DOHH2 (cell line): ENCODE results near the gene UNC5B.

Experiments used
- EZH2phosphoT487 ChIP-seq: fragments of 200-600 bp; sonication (generic); IDR thresholded peaks from 2 replicates; pipeline ENCODE4 v1.6.1; 2017; ENCODE audit warnings: borderline replicate concordance, mild to moderate bottlenecking, antibody characterized with exemption, low read length, moderate library complexity, mixed read lengths
- TF ChIP-seq, protein P1 (sequence below): fragments of 200-600 bp; sonication (generic); IDR thresholded peaks from one replicate; pipeline ENCODE4 v1.5.1; 2014; ENCODE audit warnings: antibody characterized with exemption, mild to moderate bottlenecking, low read depth, low read length; ENCODE audit not compliant: poor library complexity, severe bottlenecking

DNA sequence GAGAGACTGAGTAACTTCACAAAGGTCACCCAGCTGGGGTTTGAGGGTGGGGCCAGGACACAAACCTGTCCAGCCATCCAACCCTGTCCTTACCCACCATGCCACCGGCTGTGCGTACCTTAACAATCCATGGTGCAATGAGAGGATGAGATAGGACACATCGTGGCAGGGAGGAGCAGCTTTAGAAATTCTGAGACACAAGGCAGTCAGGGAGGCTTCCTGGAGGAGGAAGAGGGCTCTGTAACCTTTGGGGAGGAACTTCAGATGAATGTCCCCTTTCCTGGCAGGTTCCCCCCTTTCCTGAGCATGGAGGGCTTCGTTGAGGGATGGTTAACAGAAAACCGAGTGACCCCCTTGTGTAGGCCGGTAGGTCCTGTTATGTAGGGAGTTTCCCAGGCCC, 71.0 kb downstream of the UNC5B start:
- TF ChIP-seq EZH2phosphoT487 = no peak
- TF ChIP-seq, protein P1, sequence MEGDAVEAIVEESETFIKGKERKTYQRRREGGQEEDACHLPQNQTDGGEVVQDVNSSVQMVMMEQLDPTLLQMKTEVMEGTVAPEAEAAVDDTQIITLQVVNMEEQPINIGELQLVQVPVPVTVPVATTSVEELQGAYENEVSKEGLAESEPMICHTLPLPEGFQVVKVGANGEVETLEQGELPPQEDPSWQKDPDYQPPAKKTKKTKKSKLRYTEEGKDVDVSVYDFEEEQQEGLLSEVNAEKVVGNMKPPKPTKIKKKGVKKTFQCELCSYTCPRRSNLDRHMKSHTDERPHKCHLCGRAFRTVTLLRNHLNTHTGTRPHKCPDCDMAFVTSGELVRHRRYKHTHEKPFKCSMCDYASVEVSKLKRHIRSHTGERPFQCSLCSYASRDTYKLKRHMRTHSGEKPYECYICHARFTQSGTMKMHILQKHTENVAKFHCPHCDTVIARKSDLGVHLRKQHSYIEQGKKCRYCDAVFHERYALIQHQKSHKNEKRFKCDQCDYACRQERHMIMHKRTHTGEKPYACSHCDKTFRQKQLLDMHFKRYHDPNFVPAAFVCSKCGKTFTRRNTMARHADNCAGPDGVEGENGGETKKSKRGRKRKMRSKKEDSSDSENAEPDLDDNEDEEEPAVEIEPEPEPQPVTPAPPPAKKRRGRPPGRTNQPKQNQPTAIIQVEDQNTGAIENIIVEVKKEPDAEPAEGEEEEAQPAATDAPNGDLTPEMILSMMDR = no peak
